HG03469 (cell line): ENCODE data around the gene MBIP.

Experiments used
- ATAC-seq: cut with Tn5 transposase; IDR thresholded peaks from one replicate; pipeline ENCODE4 v1.9.1; 2021; ENCODE audit warnings: mild to moderate bottlenecking, moderate library complexity, moderate number of reproducible peaks; ENCODE audit not compliant: unreplicated experiment

Gene MBIP

GRCh38 chr14:36313898-36314297, 6.5 kb downstream of the MBIP start:
- no peak for ATAC-seq

GRCh38 chr14:36313206-36313605, 7.2 kb downstream of the MBIP start:
- ATAC-seq = no peak

- ATAC-seq = no peak
These were observed 13.6 kb downstream of the MBIP start for GRCh38 chr14:36306836-36307235.

- no peak for ATAC-seq
These were observed 15.5 kb downstream of the MBIP start for GRCh38 chr14:36304895-36305294.

- no peak for ATAC-seq
These were observed 16.5 kb downstream of the MBIP start for GRCh38 chr14:36303960-36304359.

- ATAC-seq = no peak
These were observed 17.6 kb downstream of the MBIP start for GRCh38 chr14:36302823-36303222.

- no peak for ATAC-seq
These were observed 19.3 kb downstream of the MBIP start for GRCh38 chr14:36301159-36301558.

- ATAC-seq = no peak
These were observed 20.1 kb downstream of the MBIP start for GRCh38 chr14:36300337-36300736.

GRCh38 chr14:36295642-36296627, 24.5 kb downstream of the MBIP start:
- ATAC-seq = no peak

GRCh38 chr14:36294543-36294942, 25.9 kb downstream of the MBIP start:
- no peak for ATAC-seq

- no peak for ATAC-seq
These were observed 26.6 kb downstream of the MBIP start for GRCh38 chr14:36293824-36294223.

- ATAC-seq = no peak
These were observed 30.5 kb downstream of the MBIP start for GRCh38 chr14:36289954-36290353.

GRCh38 chr14:36288496-36288895, 31.9 kb downstream of the MBIP start:
- no peak for ATAC-seq

GRCh38 chr14:36284971-36285595, 35.4 kb downstream of the MBIP start:
- no peak for ATAC-seq

GRCh38 chr14:36281309-36281708, 39.1 kb downstream of the MBIP start:
- ATAC-seq = no peak

- ATAC-seq = no peak
These were observed 40.9 kb downstream of the MBIP start for GRCh38 chr14:36279306-36280190.

GRCh38 chr14:36275741-36276140, 44.7 kb downstream of the MBIP start:
- no peak for ATAC-seq

- ATAC-seq = no peak
These were observed 48.2 kb downstream of the MBIP start for GRCh38 chr14:36271939-36272907.

- no peak for ATAC-seq
These were observed 49.2 kb downstream of the MBIP start for GRCh38 chr14:36271222-36271621.

- no peak for ATAC-seq
These were observed 50.2 kb downstream of the MBIP start for GRCh38 chr14:36270191-36270590.
